Islet precursor cell (in vitro differentiated cells): ENCODE data around the gene CDK18.

Source experiments
- DNase-seq: peaks from one replicate; pipeline ENCODE4 v3.0.0-alpha.2; 2018

The CDK18 gene

DNA sequence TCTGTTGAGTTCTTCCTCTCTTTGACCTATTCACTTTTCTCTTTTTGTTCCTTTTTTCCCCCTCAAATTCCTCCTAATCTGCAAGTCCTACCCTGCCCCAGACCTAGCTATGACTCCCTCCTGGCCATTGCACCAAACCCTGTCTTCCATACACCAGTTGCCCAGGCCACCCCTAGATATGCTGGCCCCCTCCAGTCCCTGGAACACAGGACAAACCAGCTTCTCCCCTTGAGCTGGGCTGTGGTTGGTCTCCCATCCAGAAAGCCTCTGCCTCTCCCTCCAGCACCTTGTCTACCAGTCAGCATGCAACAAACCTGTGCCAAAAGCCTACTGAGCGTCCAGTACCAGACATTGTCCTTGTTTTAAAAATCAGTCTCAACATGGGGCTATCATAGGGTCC, 68.0 kb downstream of the CDK18 start:
- DNase-seq: peak; percentile 17

DNA sequence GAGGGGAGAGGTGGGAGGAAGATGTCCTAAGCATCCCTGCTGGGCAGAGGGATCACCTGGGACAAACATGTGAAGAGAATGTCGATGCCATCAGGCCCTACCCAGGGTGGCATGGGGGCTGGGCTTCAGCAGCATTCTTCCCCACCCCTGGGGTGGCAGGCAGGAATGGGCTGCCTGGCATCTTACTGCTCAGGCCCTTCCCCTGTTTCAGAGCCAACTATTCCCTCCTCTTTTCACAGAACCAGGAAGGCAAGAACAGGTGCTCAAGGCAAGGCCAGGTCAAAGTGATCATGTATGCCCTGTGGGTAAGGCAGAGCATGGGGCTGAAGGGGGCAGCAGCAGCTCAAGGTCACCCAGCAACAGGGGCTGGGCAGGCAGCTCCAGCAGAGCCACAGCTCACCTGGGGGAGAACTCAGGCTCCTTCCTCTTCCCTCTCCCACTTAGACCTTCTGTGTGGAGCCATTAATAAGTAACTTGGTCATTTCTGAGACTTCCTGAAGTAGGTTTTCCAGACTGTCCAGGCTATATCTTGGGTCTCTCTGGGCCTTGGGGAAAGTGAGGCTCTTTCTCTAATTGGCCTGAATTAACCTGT, 70.9 kb downstream of the CDK18 start:
- peak; percentile 33 for DNase-seq

DNA sequence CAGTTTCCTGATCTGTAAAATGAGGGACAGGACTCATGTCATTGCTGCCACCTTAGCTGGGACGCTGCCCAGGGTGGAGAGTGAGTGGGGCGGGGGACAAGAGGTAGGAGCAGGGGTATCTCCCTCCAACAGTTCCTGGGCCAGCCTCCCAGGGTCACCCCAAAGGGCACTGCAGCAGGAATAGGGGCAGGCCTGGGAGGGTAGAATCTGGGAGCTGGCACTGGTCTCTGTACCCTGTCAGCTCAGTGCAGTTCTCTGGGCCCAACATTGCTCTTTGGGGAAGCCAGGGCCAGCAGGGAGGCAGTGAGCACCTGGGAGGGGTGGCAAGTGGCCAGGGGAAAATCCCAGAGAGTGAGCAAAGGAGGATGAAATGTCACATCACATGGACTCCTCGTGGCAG, 71.5 kb downstream of the CDK18 start:
- DNase-seq: peak; percentile 22

DNA sequence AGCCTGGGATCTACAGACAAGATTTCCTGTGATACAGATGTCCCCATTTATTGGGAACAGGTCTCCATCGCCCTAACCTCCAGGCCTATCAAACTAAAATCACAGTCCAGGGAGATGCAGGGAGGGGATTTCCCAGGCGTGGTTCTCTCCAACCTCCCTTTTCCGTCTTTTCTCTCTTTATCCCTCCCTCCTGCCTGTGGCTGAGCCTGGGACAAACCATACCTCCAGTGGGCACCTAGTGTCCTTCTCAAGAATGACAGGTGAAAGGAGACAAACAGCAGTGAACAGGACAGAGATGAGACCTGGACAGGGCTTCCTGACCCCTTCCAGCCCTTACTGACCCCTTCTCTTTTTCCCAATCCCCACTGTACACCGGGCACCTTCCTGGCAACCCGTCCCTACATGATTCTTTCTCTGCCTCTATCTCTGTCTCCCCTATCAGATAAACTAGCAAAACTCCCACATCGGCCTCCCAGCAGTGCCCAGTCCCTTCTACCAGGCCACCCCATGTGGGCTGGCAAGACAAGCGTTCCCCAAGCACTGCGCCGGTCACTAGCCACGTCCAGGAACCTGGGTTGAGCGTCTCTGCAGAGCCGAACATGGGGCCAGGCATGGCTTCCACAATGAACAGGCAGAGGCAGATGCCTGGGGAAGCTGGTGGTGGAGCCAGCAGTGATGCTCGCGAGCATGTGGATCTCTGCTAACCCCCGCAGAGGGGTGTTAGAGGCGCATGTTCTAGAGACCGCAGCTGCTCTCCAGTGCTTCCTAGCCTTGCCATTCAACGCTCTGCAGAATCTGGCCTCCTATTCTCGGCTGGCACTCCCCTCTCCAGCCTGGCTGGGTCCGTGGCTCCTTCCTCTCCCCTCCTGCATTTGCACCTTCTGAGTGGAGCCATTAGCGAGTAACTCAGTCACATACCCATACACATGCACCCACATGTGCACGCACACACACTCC, 72.6 kb downstream of the CDK18 start:
- peak; percentile 50 for DNase-seq

DNA sequence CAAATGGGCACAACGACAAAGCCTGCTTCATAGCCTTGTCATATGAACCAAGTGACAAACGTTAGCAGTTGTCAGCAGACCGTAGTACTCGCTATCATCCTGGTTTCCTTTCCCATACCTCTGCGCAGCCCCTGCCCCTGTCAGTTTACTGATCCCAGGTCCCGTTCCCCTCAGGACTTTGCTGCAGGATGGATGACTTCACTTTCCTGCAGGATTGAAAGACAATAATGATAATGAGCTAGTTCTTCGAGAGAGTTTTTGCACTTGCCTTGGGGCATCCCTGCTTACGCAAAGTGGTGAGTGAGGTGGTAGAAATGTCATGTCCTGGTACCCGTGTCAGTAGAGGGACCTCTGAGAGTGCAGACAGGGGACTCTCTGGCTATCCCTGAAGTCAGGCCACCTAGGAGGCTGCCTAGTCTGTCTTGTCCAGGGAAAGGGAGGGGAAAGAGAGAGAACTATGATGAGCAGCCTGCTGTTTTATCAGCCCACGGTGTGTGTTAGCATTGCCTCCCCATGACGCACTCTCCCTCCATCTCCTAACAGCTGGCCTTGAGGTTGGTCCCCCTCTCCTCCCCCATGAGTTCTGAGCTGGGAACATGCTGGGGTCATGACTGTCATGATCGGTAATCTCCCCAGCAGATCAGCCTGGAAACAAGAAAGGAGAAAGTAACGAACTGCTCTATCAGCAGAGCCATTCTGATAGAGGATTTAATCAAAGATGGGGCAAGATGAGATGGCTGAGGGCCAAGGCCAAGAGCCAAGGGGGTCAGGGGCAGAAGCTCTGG, 73.6 kb downstream of the CDK18 start:
- peak; percentile 59 for DNase-seq

DNA sequence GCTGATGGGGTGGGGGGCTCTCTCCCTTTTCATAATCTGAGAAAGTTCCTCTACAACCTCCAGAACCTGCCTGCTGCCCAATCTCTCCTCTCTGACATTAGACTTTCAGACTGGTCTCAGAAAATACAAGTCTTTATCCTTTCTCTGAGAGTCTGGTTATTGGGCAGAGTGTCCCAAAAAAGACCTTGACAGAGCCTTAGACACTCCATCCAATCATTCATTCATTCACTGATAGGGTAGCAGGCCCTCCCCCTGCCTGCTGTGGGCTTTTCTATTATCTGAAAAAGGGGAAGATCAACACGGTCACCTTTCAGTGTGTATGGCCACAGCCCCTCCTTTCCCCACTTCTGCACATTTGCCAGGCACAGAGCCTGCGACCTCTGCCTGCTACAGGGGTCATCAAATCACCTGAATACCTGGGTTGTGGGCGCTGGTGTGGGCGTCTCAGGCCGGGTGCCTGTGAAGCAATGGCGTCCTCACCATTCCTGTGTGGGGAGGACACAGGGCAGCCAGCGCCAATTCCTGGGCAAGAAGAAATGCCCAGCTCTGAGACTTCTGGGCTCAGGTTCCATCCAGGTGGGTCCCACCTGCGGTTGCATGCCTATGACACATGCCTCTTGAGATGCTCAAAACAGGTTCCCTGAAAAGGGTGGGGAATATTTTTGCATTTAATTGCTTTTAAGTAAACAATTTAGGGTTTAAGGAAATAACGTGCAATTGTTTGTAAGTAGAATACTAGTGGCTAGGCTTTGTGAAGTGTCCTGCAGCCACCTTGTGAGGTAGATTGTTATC, 74.5 kb downstream of the CDK18 start:
- DNase-seq: peak; percentile 31

DNA sequence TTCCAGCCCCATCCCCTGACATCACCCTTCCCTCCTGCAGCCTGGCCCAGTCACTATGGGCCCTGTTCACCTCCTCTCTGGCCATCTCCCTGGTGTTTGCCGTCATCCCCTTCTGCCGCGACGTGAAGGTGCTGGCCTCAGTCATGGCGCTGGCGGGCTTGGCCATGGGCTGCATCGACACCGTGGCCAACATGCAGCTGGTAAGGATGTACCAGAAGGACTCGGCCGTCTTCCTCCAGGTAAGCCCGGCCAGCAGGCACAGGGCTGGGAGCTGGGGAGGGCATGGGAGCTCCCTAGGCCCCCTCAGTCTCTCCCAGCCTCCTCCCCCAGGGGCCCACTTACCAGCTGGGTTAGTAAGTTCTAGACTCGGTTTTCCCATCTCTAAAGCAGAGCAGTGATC, 75.2 kb downstream of the CDK18 start:
- peak; percentile 51 for DNase-seq

DNA sequence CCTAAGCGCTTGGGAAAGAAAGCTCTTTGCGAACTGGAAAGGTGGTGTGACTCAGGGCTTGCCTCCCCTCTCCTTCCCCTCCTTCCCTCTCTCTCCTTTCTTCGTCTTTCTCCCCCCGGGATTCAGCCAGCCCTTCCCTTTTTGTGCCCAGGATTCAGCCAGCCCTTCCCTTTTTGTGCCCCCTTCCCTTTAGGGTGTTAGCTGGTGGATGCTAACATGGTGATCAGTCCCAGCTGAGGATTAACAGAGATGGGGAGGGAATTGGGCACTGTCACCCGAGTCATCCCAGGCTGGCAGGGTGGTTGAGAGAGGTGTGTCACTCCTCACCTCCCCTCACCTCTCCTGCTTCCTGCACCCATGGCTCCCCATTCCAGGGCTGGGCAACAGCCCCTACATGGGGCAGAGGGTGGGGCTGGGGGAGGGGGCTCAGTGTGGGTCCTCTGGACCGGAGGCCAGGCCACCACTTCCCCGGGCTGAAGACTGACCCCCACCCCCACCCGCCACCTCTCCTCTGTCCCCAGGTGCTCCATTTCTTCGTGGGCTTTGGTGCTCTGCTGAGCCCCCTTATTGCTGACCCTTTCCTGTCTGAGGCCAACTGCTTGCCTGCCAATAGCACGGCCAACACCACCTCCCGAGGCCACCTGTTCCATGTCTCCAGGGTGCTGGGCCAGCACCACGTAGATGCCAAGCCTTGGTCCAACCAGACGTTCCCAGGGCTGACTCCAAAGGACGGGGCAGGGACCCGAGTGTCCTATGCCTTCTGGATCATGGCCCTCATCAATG, 75.9 kb downstream of the CDK18 start:
- DNase-seq: peak; percentile 37

DNA sequence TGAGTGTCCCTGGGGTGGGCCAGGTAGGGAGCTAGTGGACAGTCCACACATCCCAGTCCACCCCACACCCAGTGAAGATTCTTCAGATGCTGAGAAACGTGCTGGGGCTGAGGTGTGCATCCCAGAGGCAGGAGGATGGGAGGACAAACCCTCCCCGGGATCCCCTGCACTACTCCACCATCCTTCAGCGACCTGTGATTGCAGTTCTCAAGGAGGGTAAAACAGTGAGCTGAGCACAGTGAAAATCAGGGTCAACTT, 76.4 kb downstream of the CDK18 start:
- DNase-seq: no peak

DNA sequence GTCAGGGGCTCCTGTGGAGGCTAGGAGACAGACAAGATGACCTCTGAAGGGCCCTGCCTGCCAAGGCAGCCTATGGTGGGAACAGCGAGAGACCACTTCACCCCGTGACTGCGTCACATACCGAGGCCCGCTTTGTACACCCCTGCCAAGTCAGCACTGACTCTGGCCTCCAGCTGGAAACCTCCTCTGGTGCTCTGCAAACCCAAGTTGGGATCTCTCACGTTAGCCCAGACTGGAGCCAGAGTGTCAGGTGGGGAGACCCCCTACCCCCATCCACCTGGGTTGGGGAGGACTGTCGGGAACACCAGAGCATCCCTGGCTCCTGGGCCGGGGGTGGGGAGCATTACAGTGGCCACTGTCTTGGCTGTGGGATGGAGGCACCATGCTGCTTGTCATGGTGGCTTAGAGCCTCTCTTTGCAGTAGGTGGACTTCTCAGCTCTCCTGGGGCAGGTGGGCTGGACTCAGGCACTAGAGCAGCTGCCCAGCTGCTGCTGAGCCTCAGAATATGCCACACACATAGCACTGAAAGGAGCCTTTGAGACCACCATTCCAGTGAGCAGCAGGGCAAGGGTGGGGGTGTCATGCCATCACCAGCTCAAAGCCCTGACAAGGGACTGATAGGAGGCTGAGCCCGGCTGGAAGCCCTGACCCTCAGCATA, 77.0 kb downstream of the CDK18 start:
- DNase-seq: peak; percentile 38

DNA sequence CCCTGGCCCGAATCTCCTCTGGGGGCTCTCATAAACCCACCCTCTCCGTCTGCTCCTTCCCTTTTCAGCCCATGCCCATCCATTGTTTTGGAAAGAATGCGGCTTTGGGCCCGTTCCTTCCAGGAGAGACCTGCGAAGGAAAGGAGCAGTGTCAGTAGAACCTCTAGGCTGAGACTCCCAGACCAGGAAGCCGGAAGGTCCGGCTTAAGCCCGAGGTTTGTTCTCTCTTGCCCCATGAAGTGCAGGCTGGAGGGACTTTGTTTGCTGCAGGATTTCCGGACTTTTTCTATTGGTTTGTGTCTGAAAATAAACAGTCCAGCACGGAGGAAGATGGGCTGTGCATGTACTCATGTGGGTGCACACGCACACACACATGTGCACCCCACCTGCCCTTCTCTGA, 77.6 kb downstream of the CDK18 start:
- DNase-seq: peak; percentile 22
